Mucosa of rectum (tissue), 2 donors: Measurements from ENCODE around the gene CAMK1D.

ENCODE experiments used
- H3K27ac ChIP-seq, 2 donors: one replicate each; pipeline ENCODE4 v1.7.0; 2013; ENCODE audit warnings: inconsistent platforms in 2 of 2, low read depth in 2 of 2, low read length in 2 of 2
- H3K27me3 ChIP-seq, 2 donors: one replicate each; pipeline ENCODE4 v1.7.0; 2013; ENCODE audit warnings: low read length in 2 of 2; ENCODE audit not compliant: control insufficient read depth in 2 of 2, insufficient read depth in 2 of 2
- H3K36me3 ChIP-seq, 2 donors: one replicate each; pipeline ENCODE4 v1.7.0; 2013; ENCODE audit warnings: low read length in 2 of 2; ENCODE audit not compliant: control insufficient read depth in 2 of 2, insufficient read depth in 2 of 2
- H3K4me1 ChIP-seq, 2 donors: one replicate each; pipeline ENCODE4 v1.7.0; 2013; ENCODE audit warnings: low read length in 2 of 2, mild to moderate bottlenecking in 1 of 2; ENCODE audit not compliant: control insufficient read depth in 2 of 2, insufficient read depth in 2 of 2
- H3K4me3 ChIP-seq, 2 donors: one replicate each; pipeline ENCODE4 v1.7.0; 2013; ENCODE audit warnings: low read length in 2 of 2
- H3K9ac ChIP-seq, 2 donors: one replicate each; pipeline ENCODE4 v1.7.0; 2013; ENCODE audit warnings: low read length in 2 of 2, low read depth in 1 of 2, mild to moderate bottlenecking in 1 of 2
- H3K9me3 ChIP-seq, 2 donors: one replicate each; pipeline ENCODE4 v1.7.0; 2013; ENCODE audit warnings: low read length in 2 of 2; ENCODE audit not compliant: control insufficient read depth in 2 of 2
- donor health status: healthy.
- donor health status: Normal muscosa, but diverticular disease.

The CAMK1D gene

GRCh38 chr10:12826800-12827372 is 477.5 kb downstream of the CAMK1D start:
- no peaks in the 10 kb centered on the region for H3K27me3 ChIP-seq
- H3K4me3 ChIP-seq, result no peak overlapping the region
- H3K27ac ChIP-seq, result no peak overlapping the region
- peaks cover 5 to 20% of the 10 kb centered on the region in 2 donors for H3K36me3 ChIP-seq
- no peaks in the 10 kb centered on the region for H3K9me3 ChIP-seq
- H3K4me1 ChIP-seq, result no peaks in the 10 kb centered on the region
- no peak overlapping the region for H3K9ac ChIP-seq

GRCh38 chr10:12828736-12829135 is 479.4 kb downstream of the CAMK1D start:
- Histone ChIP-seq H3K27me3 (no peaks in the 10 kb centered on the region), H3K9me3 (no peaks in the 10 kb centered on the region), H3K4me1 (no peaks in the 10 kb centered on the region), H3K27ac (no peak overlapping the region), H3K36me3 (peaks cover 0 to 20% of the 10 kb centered on the region in 2 donors), H3K4me3 (no peak overlapping the region), H3K9ac (no peak overlapping the region)

GRCh38 chr10:12829831-12830390 is 480.6 kb downstream of the CAMK1D start:
- Histone ChIP-seq H3K9me3 (no peaks in the 10 kb centered on the region), H3K27ac (no peak overlapping the region), H3K4me3 (no peak overlapping the region), H3K27me3 (no peaks in the 10 kb centered on the region), H3K4me1 (no peaks in the 10 kb centered on the region), H3K9ac (no peak overlapping the region), H3K36me3 (peaks cover 0 to 20% of the 10 kb centered on the region in 2 donors)

GRCh38 chr10:12832096-12832495 is 482.7 kb downstream of the CAMK1D start:
- peaks cover 0 to 16% of the 10 kb centered on the region in 2 donors for H3K36me3 ChIP-seq
- H3K4me1 ChIP-seq, result no peaks in the 10 kb centered on the region
- H3K27ac ChIP-seq, result no peak overlapping the region
- H3K9me3 ChIP-seq, result no peaks in the 10 kb centered on the region
- H3K9ac ChIP-seq, result no peak overlapping the region
- H3K27me3 ChIP-seq, result no peaks in the 10 kb centered on the region
- no peak overlapping the region for H3K4me3 ChIP-seq

- H3K27ac ChIP-seq, result no peak overlapping the region
- no peaks in the 10 kb centered on the region for H3K27me3 ChIP-seq
- no peaks in the 10 kb centered on the region for H3K9me3 ChIP-seq
- no peak overlapping the region for H3K4me3 ChIP-seq
- no peaks in the 10 kb centered on the region for H3K4me1 ChIP-seq
- H3K9ac ChIP-seq, result no peak overlapping the region
- peaks cover 0 to 13% of the 10 kb centered on the region in 2 donors for H3K36me3 ChIP-seq
Observed at GRCh38 chr10:12833451-12833850, 484.1 kb downstream of the CAMK1D start.

- H3K4me1 ChIP-seq, result no peaks in the 10 kb centered on the region
- H3K27me3 ChIP-seq, result no peaks in the 10 kb centered on the region
- no peaks in the 10 kb centered on the region for H3K9me3 ChIP-seq
- H3K36me3 ChIP-seq, result peaks cover 0 to 13% of the 10 kb centered on the region in 2 donors
- H3K9ac ChIP-seq, result no peak overlapping the region
- H3K4me3 ChIP-seq, result no peak overlapping the region
- H3K27ac ChIP-seq, result no peak overlapping the region
Observed at GRCh38 chr10:12834116-12834665, 484.8 kb downstream of the CAMK1D start.

- H3K27me3 ChIP-seq, result no peaks in the 10 kb centered on the region
- no peak overlapping the region for H3K9ac ChIP-seq
Observed at GRCh38 chr10:12834721-12835120, 485.4 kb downstream of the CAMK1D start.

GRCh38 chr10:12835709-12836108 is 486.4 kb downstream of the CAMK1D start:
- Histone ChIP-seq H3K4me1 (no peaks in the 10 kb centered on the region), H3K27me3 (no peaks in the 10 kb centered on the region), H3K4me3 (no peak overlapping the region), H3K9me3 (no peaks in the 10 kb centered on the region), H3K36me3 (peaks cover 0 to 1% of the 10 kb centered on the region in 2 donors), H3K27ac (no peak overlapping the region), H3K9ac (no peak overlapping the region)

More at GRCh38 chr10:12834721-12835120, 485.4 kb downstream of the CAMK1D start:
- H3K36me3 ChIP-seq, result peaks cover 0 to 11% of the 10 kb centered on the region in 2 donors
- H3K4me1 ChIP-seq, result no peaks in the 10 kb centered on the region
- no peak overlapping the region for H3K4me3 ChIP-seq
- H3K27ac ChIP-seq, result no peak overlapping the region
- no peaks in the 10 kb centered on the region for H3K9me3 ChIP-seq

- H3K9ac ChIP-seq, result no peak overlapping the region
- H3K27ac ChIP-seq, result no peak overlapping the region
- no peaks in the 10 kb centered on the region for H3K36me3 ChIP-seq
- H3K9me3 ChIP-seq, result no peaks in the 10 kb centered on the region
- H3K4me3 ChIP-seq, result no peak overlapping the region
- H3K27me3 ChIP-seq, result no peaks in the 10 kb centered on the region
- H3K4me1 ChIP-seq, result no peaks in the 10 kb centered on the region
Observed at GRCh38 chr10:12838366-12838765, 489.0 kb downstream of the CAMK1D start.

GRCh38 chr10:12838995-12839927 is 489.9 kb downstream of the CAMK1D start:
- Histone ChIP-seq H3K9ac (no peak overlapping the region), H3K27me3 (no peaks in the 10 kb centered on the region), H3K27ac (peak overlapping the region in 1 of 2 donors; percentile 52), H3K4me3 (no peak overlapping the region), H3K36me3 (no peaks in the 10 kb centered on the region), H3K4me1 (no peaks in the 10 kb centered on the region), H3K9me3 (no peaks in the 10 kb centered on the region)
